CD14-positive monocyte (primary cell): ENCODE measurements around the gene ZNF879. TPM values are rescaled to one million over a fixed set of nuclear protein-coding genes. Genes with fewer than 3 reads are reported as not detected.
A peak's percentile ranks its signal among the peaks of the same experiment; 100 is the strongest.

Experiments used
- DNase-seq, 3 donors: peaks; one replicate each; pipeline ENCODE4 v3.0.0-alpha.2; 2011 to 2022
- H2AFZ ChIP-seq: 2 replicates; pipeline ENCODE4 v1.6.0; 2012; ENCODE audit warnings: mild to moderate bottlenecking, low read depth, low read length, inconsistent platforms; ENCODE audit not compliant: insufficient read depth, poor library complexity, severe bottlenecking
- H3K27ac ChIP-seq, 2 donors: 1 replicate in 1 of 2; 2 replicates in 1 of 2; pipeline ENCODE4 v1.5.1; 2012 to 2013; ENCODE audit warnings: low read length in 2 of 2, control low read depth in 1 of 2, inconsistent platforms in 1 of 2, low read depth in 1 of 2, mild to moderate bottlenecking in 1 of 2
- H3K27me3 ChIP-seq, 2 donors: one replicate each; pipeline versions ENCODE4 v1.6.0 to v1.6.1; 2011 to 2013; ENCODE audit warnings: low read length in 2 of 2; ENCODE audit not compliant: control insufficient read depth in 2 of 2, insufficient read depth in 2 of 2
- H3K36me3 ChIP-seq, 2 donors: replicated peaks in 1 of 2; 1 replicate in 1 of 2; 2 replicates in 1 of 2; pipeline versions ENCODE4 v1.5.1 to v1.6.1; 2012 to 2013; ENCODE audit warnings: low read length in 2 of 2, control low read depth in 1 of 2, inconsistent platforms in 1 of 2, mild to moderate bottlenecking in 1 of 2; ENCODE audit not compliant: insufficient read depth in 2 of 2, control insufficient read depth in 1 of 2
- H3K4me1 ChIP-seq, 2 donors: 1 replicate in 1 of 2; 2 replicates in 1 of 2; pipeline versions ENCODE4 v1.5.1 to v1.6.1; 2012 to 2013; ENCODE audit warnings: low read length in 2 of 2, control low read depth in 1 of 2, inconsistent platforms in 1 of 2, mild to moderate bottlenecking in 1 of 2, moderate library complexity in 1 of 2; ENCODE audit not compliant: insufficient read depth in 2 of 2, control insufficient read depth in 1 of 2
- H3K4me2 ChIP-seq: replicated peaks from 2 replicates; pipeline ENCODE3; 2012; ENCODE audit warnings: low read length, moderate library complexity, mild to moderate bottlenecking; ENCODE audit not compliant: poor library complexity, severe bottlenecking; ENCODE audit errors: extremely low read depth
- H3K4me3 ChIP-seq, 3 experiments: fragments of 200-600 bp in 1 of 3; sonication (generic) in 1 of 3; replicated peaks in 1 of 3; 1 replicate in 2 of 3; 2 replicates in 1 of 3; pipeline ENCODE4 v1.5.1; 2011 to 2013; ENCODE audit warnings: low read length in 3 of 3, mild to moderate bottlenecking in 3 of 3, control low read depth in 2 of 3, low read depth in 2 of 3, inconsistent platforms in 1 of 3, moderate library complexity in 1 of 3
- H3K79me2 ChIP-seq: 2 replicates; pipeline ENCODE4 v1.6.0; 2012; ENCODE audit warnings: mild to moderate bottlenecking, control low read depth, inconsistent platforms, low read length, moderate library complexity; ENCODE audit not compliant: insufficient read depth
- H3K9ac ChIP-seq: 2 replicates; pipeline ENCODE4 v1.6.0; 2017; ENCODE audit warnings: low read length, mild to moderate bottlenecking; ENCODE audit not compliant: insufficient read depth, poor library complexity, severe bottlenecking
- H3K9me3 ChIP-seq, 2 donors: replicated peaks in 1 of 2; 1 replicate in 1 of 2; 2 replicates in 1 of 2; pipeline versions ENCODE4 v1.5.1 to v1.6.1; 2012 to 2013; ENCODE audit warnings: low read length in 2 of 2, control low read depth in 1 of 2; ENCODE audit not compliant: control insufficient read depth in 1 of 2, insufficient read depth in 1 of 2
- H4K20me1 ChIP-seq: 2 replicates; pipeline ENCODE4 v1.6.0; 2012; ENCODE audit warnings: mild to moderate bottlenecking, low read length, control low read depth, moderate library complexity; ENCODE audit not compliant: insufficient read depth
- H3K27ac Mint-ChIP-seq, 7 donors: one replicate each; pipeline ENCODE4 v1.8.0; 2020; ENCODE audit warnings: mild to moderate bottlenecking in 7 of 7, mixed read lengths in 7 of 7, moderate library complexity in 6 of 7, inconsistent platforms in 2 of 7
- H3K27me3 Mint-ChIP-seq, 3 donors: one replicate each; pipeline ENCODE4 v1.8.0; 2021 to 2022; ENCODE audit warnings: low read depth in 3 of 3, mild to moderate bottlenecking in 3 of 3, mixed read lengths in 3 of 3, moderate library complexity in 3 of 3, inconsistent platforms in 1 of 3
- H3K36me3 Mint-ChIP-seq, 2 donors: one replicate each; pipeline ENCODE4 v1.8.0; 2020; ENCODE audit warnings: mixed read lengths in 2 of 2, inconsistent platforms in 1 of 2, mild to moderate bottlenecking in 1 of 2
- H3K4me1 Mint-ChIP-seq: one replicate; pipeline ENCODE4 v1.8.0; 2020; ENCODE audit warnings: mild to moderate bottlenecking, mixed read lengths
- H3K4me3 Mint-ChIP-seq, 2 donors: one replicate each; pipeline ENCODE4 v1.8.0; 2020; ENCODE audit warnings: mild to moderate bottlenecking in 2 of 2, mixed read lengths in 2 of 2, moderate library complexity in 1 of 2
- H3K9me3 Mint-ChIP-seq, 7 donors: one replicate each; pipeline ENCODE4 v1.8.0; 2020 to 2022; ENCODE audit warnings: mixed read lengths in 7 of 7, mild to moderate bottlenecking in 6 of 7, moderate library complexity in 6 of 7, inconsistent platforms in 2 of 7
- WGBS: methylation state at CpG from one replicate; pipeline ENCODE4 v1.1.5; 2013; ENCODE audit warnings: missing lambda C conversion rate; ENCODE audit not compliant: insufficient coverage; 5-methylcytosine and 5-hydroxymethylcytosine counted together
- intact Hi-C, 2 donors: fragments of 100-400 bp; cut with micrococcal nuclease; formaldehyde crosslinking; loops; one replicate each; pipeline versions ENCODE4 v1.15.0 to v1.15.1; 2023
- polyA plus RNA-seq, 3 donors: library from polyadenylated mRNA; depleted of rRNA in 1 of 3; unstranded in 2 of 3; stranded (reverse) in 1 of 3; fragments of 300-500 nt in 2 of 3; fragments of >200 nt in 1 of 3; fragmentation: Illumina TruSeq in 2 of 3; gene quantifications; 1 replicate in 2 of 3; 2 replicates in 1 of 3; pipeline ENCODE4 v1.2.3, GENCODE V29; 2012 to 2021
- TF ChIP-seq, protein P1 (sequence below): fragments of 200-600 bp; IDR thresholded peaks from one replicate; pipeline ENCODE4 v1.8.0; 2022; ENCODE audit warnings: antibody characterized with exemption, mild to moderate bottlenecking

ZNF879 gene
- polyA plus RNA-seq, 3 donors, result 0.61 to 1.4 (median 0.71) TPM

DNA sequence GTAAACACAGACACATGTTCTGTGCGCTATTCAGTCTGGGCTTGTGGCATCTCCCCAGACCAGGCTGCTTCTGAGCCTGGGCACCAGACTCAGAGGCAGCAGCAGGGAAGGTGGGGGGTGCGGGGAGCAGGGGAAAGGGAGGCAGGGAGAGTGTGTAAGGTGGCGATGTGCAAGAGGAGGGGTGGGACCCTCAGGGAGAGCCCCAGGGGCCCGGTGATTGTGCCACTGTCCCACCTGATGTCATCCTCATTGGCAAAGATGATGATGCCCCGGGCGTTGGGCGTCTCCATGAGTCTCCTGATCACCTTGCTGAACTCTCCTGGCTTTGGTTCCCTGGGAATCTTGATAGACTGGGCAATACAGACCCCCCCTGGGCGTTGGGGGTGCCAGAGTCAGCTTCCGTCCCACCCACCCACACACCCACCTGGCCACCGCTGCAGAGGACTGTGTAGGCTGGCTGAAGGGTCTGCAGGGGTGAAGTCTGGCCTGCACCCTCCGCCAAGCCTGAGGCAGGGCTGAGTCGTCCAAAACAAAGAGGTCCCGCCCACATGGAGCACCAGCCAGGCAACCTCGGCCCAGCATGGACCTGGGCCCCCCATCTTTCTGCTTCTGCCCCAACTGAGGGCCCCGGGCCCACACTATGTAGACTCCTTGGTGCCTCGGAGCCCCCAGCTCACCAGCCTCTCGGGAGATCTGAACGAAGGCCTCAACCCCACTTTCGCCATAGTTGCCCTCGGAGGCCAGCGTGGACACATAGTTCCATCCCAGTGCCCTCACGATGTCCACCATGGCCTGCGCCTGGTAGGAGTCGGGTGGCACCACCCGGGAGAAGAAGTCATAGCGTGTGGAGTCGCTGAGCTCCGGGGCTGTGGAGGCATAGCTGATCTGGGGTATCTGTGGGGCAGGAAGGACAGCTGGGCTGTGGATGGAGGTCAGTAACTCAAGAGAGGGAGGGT, 32.1 kb upstream of the ZNF879 start:
- WGBS, result 97% methylated on average over 22 of the region's 28 CpGs
- H3K9me3 ChIP-seq, result peaks cover 51 to 69% of the 10 kb centered on the region in 2 donors
- H3K4me3 Mint-ChIP-seq, result no peak overlapping the region
- no peak for DNase-seq
- no peaks in the 10 kb centered on the region for H3K4me1 Mint-ChIP-seq
- intact Hi-C loops, result no loop called here
- H3K9me3 Mint-ChIP-seq, result peaks cover 39 to 76% (median 61%) of the 10 kb centered on the region in 7 donors
- no peaks in the 10 kb centered on the region for H3K36me3 ChIP-seq
- H3K27me3 Mint-ChIP-seq, result peaks cover 30 to 42% (median 35%) of the 10 kb centered on the region in 3 donors
- H3K79me2 ChIP-seq, result no peaks in the 10 kb centered on the region
- no peaks in the 10 kb centered on the region for H3K36me3 Mint-ChIP-seq
- H3K4me2 ChIP-seq, result no peak overlapping the region
- TF ChIP-seq, protein P1, sequence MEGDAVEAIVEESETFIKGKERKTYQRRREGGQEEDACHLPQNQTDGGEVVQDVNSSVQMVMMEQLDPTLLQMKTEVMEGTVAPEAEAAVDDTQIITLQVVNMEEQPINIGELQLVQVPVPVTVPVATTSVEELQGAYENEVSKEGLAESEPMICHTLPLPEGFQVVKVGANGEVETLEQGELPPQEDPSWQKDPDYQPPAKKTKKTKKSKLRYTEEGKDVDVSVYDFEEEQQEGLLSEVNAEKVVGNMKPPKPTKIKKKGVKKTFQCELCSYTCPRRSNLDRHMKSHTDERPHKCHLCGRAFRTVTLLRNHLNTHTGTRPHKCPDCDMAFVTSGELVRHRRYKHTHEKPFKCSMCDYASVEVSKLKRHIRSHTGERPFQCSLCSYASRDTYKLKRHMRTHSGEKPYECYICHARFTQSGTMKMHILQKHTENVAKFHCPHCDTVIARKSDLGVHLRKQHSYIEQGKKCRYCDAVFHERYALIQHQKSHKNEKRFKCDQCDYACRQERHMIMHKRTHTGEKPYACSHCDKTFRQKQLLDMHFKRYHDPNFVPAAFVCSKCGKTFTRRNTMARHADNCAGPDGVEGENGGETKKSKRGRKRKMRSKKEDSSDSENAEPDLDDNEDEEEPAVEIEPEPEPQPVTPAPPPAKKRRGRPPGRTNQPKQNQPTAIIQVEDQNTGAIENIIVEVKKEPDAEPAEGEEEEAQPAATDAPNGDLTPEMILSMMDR, result no peak
- H4K20me1 ChIP-seq, result no peaks in the 10 kb centered on the region
- H3K27ac Mint-ChIP-seq, result peak overlapping the region in 2 of 7 donors; percentile 31 to 68
- no peak overlapping the region for H3K4me3 ChIP-seq
- peaks cover 0 to 35% of the 10 kb centered on the region in 2 donors for H3K27me3 ChIP-seq
- H3K9ac ChIP-seq, result no peak overlapping the region
- H2AFZ ChIP-seq, result no peak overlapping the region
- H3K27ac ChIP-seq, result no peak overlapping the region
- no peaks in the 10 kb centered on the region for H3K4me1 ChIP-seq

- no peak overlapping the region for H3K4me2 ChIP-seq
- peaks cover 45 to 60% of the 10 kb centered on the region in 2 donors for H3K9me3 ChIP-seq
- no peak overlapping the region for H3K27ac Mint-ChIP-seq
Observed at GRCh38 chr5:178992291-178992895, 31.2 kb upstream of the ZNF879 start.

More at GRCh38 chr5:178992291-178992895, 31.2 kb upstream of the ZNF879 start:
- 85% methylated on average over 9 of the region's 9 CpGs for WGBS
- H3K4me1 ChIP-seq, result no peaks in the 10 kb centered on the region
- no peaks in the 10 kb centered on the region for H3K36me3 ChIP-seq
- peaks cover 0 to 35% of the 10 kb centered on the region in 2 donors for H3K27me3 ChIP-seq
- no peak for DNase-seq
- H3K4me1 Mint-ChIP-seq, result no peaks in the 10 kb centered on the region
- no peaks in the 10 kb centered on the region for H3K36me3 Mint-ChIP-seq
- TF ChIP-seq, protein P1, result no peak
- no peak overlapping the region for H3K9ac ChIP-seq
- no peak overlapping the region for H2AFZ ChIP-seq
- H3K27me3 Mint-ChIP-seq, result peaks cover 33 to 46% (median 40%) of the 10 kb centered on the region in 3 donors
- H3K27ac ChIP-seq, result no peak overlapping the region
- peaks cover 39 to 76% (median 54%) of the 10 kb centered on the region in 7 donors for H3K9me3 Mint-ChIP-seq
- H3K79me2 ChIP-seq, result no peaks in the 10 kb centered on the region
- no peaks in the 10 kb centered on the region for H4K20me1 ChIP-seq
- peak overlapping the region in 1 of 2 donors; percentile 60 for H3K4me3 Mint-ChIP-seq
- intact Hi-C loops, result no loop called here
- no peak overlapping the region for H3K4me3 ChIP-seq
